Measurements from ENCODE around the gene CWF19L2.
"Not testable (repeated sequence)": the region's sequence is repeated elsewhere in the genome, so short reads cannot be mapped to it uniquely, and the experiment has no call there.

The CWF19L2 gene

DNA sequence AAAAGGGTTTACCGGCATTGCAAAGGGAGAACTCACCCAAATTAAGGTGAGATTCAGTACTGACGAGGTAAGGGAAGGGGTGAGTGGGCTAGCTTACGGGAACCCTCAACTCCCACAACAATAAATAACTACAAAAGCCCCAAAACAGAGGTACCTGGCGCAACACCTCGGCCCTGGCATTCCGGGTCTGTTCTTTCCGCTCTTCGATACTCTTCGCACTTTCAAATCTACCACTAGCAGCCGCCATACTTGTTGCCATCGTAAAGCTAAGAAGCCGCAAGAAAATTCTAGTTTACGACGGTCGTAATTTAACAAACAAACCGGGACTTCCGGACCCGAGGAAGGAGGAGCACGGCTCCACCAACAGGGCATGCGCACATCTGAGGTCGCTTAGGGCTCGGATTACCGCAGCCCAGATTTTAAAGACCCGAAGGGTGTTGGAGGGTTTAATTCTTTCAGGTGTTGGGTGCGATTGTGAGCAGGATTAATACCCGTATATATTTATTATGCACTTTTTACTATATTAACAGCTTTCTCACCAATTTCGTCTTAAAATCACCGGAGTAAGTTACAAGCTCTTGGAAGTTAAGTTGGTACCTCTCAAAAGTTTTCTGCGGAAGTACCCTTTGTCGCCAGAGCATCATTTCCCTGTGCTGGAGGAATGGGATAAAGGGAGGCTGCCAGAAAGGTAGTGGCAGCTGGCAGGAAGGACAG is at the start of gene CWF19L2:
TSS of gene CWF19L2 (minus strand) at position 268 of the 714 bp plus-strand sequence. CDS start at position 259, 9 bp downstream.
- peak; percentile 100 for FAIRE-seq

DNA sequence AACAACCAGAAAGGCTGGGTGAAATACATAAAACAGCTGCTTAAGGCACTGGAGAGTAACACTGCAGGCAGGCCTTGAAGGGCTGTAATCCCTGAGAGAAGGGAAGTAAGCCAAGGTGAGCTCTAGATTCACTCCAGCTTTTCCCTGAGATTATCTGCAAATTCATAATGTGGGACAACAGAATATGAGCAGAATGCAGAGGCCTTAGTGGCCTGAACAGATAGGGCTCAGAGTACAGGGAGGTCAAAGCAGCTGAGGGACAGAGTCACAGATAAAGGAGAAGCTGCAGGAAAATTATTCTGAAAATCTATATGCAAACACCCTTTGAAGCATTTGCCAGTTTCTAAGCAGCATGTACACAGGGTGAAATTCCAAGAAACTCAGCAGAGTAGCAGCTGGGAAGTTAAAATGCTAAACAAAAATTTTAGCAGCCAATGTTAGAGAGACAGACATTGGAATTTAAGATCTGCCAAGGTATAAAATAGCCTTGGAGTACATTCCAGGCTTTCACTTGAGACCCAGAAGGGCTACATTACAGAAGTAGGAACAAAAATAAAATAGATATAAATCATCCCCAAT is 48.1 kb upstream of the CWF19L2 start:
- FAIRE-seq, result no peak

DNA sequence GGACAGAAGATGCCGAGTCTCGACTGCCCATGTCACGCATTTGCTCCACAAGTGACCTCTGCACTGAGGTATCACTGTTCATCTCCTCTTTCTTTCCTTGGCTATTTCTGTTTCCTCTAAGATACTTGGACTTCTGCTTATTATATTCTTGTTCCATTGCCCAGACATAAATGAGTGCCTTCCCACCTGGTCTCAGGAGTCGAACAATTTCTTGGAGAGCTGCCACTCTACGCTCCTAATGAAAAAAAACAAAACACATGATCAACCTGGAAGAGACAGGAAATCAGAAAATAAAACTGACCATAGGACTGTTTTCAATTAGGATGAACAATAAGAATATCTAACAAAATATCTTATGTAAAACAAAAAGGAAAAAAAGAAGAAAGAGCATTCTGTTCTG is 47.4 kb upstream of the CWF19L2 start:
- no peak for FAIRE-seq

DNA sequence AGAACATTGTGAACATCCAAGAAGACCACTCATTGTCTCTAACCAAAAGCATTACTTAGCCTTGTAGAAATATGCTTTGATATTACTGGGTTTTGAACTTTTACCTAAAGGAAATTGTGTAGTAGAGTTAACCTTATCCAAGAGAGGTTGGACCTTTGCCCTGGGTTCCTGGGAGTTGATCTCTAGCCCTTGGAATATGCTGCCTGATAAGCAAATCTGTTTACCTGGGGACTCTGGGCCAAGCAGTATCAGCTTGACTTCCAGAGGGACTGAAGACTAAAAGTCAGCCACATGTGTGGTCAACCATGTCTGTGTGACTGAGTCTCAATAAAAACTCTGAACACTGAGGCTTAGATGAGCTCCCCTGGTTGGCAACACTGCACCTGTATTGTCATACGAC is 44.1 kb upstream of the CWF19L2 start:
- no peak for FAIRE-seq

DNA sequence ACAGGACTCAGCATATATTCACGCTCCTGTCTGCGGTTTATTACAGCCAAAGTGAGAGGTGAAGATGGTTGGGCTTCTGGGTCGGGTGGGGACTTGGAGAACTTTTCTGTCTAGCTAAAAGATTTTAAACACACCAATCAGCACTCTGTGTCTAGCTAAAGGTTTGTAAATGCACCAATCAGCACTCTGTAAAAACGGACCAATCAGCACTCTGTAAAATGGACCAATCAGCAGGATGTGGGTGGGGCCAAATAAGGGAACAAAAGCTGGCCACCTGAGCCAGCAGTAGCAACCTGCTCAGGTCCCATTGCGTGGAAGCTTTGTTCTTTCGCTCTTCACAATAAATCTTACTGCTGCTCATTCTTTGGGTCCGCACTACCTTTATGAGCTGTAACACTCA is 39.7 kb upstream of the CWF19L2 start:
- not testable (repeated sequence) for FAIRE-seq

DNA sequence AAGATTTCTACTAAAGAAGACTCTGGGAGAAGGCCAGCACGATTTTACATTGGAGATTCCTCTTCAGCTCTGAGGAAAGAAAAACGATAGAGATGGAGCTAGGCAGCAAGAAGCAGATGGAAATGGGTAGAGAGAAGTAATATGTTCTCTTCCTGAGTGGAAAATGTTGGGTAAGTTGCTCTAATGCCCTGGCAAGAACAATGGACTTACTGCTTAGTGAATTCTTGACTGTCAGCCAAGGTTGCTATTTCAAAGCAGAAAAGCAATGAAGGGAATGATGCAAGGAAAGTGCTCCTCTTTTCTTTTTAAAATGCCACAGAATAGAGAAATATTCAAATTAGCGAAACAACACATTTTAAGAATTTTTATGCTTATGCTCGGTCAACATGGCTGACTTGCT is 38.4 kb upstream of the CWF19L2 start:
- no peak for FAIRE-seq

DNA sequence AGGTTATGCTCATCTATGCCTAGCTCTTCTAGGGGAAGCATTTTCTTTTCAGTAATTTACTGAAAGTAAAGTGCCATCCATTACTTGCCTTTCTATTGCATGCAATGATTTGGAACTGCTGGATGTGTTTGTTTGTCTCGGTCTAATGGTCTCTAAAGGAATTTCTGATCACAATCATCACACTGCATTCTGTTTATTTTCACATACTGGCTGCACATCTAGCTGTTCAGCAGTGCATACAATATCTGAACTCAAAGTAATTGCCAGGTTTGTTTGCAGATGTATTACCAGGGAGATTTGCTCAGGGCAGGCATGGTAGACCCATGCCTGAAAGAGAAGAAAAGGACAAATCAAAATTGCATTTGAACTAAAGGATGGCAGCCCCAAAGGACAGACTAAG is 36.4 kb upstream of the CWF19L2 start:
- no peak for FAIRE-seq

DNA sequence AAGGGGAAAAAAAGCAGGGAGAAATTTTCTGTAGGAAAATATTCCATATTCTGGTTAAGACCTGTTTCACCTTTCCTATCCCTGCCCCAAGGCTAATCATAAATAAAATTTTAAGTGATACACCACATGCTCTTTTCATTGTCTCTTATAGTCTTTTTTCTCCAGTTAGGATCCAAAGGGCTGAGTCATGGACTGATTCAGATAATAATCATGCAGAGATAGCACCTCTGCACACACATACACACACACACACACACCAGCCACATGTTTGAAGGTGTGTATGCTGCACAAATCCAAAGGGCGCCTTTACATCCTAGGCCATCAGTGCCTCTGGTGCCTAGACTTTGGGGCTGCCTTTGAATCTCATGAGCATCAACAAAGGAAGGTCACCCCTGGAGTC is 35.5 kb upstream of the CWF19L2 start:
- no peak for FAIRE-seq

DNA sequence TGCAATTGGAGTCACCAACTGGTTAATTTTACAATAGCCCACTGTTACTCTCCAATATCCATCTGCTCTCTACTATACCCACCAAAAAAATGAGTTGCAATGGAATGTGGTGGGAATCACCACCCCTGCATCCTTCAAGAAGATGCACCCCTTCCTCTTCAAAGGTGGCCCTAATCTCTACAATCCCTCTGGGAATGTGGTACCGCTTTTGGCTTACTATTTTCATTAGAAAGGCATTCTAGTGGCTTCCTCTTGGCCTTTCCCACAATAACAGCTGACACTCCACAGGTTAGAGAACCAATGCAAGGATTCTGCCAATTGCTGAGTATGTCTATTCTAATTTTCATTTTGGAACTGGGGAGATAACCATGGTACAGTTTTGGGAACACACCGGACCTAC is 33.2 kb upstream of the CWF19L2 start:
- no peak for FAIRE-seq

DNA sequence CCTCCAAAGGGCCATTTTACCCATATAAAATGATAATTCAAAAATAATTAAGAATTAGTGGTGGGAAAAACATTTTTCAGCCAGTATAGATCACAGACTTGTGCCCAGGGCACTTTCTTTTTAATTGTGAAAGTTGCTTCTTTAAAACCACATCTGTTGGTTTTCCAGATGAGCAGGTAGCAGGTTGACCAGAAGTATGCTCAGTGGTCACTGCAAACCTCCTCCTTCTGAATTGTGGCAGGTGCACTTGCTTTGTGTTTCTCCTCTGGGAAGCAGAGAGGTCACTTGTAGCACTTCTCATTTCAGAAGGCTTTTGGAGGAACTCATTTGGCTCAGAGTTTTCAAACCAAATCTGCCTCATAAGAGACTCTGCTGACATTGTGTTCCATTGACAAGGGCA is 24.6 kb upstream of the CWF19L2 start:
- no peak for FAIRE-seq

DNA sequence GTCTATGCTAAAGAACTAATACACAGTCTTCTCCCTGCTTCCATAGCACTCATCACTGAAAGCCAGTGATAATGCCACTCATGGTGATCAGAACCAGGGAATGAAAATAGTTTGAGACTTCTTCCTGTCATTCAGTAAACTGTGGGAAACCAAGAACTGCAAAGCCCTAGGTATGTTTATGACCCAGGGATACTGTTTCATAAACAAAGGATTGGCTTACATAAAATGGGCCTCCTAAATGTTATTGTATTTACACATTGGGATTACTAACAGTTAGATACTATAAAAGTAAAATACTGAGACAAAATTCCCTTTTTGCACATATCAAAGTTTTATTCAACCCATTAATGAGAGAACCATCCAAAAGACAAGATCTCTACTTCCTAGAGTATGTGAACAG is 21.3 kb upstream of the CWF19L2 start:
- FAIRE-seq, result no peak

DNA sequence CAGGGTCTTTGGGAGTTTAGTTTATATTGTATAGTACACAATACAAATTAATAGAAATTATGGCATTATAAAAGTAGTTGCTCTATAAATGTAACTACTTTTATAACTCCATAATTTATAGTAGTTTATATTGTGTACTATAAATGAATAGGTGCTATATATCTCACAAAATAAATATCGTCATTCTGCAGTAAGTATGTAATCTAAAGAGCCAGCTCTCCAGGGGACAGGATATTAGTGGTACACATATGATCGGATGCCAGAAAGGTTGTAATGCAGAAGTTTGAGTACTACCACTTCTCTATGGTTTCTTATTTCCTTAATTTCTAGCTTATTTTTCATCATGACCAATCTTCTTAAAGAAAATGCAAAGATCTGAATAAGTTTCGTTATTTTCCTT is 20.2 kb upstream of the CWF19L2 start:
- no peak for FAIRE-seq

DNA sequence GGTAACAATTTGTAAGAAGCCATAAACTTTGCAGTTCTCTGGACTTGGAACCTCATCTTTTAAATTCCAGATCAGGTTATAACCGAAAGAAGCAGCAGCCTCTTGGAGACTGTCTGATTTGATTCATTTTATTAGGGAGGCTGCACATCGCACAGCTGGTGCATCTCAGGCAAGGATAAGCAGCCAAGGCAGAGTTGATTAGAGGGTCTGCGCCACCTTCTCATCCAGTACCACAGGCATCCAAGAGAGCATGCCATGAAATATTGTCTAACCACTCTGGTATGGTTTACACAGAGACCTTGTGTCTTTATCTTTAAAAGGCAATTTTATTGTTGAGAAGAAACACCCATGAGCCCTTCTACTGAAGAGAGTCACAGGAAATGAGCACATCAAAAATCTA is 16.2 kb upstream of the CWF19L2 start:
- FAIRE-seq, result no peak

DNA sequence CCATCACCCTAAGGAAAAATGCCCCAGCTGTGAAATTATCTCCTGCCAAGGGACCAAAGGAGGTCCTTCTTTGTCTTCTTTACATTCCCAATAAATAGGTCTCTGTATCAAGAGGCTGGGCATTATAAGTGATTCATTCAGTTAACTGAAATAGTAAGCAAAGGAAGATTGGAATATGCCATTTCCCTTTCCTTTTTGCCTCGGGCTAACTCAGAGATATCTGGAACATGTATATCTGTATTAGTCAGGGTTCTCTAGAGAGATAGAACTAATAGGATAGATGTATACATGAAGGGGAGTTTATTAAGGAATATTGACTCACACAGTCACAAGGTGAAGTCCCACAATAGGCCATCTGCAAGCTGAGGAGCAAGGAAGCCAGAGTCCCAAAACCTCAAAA is 15.3 kb upstream of the CWF19L2 start:
- FAIRE-seq, result no peak

DNA sequence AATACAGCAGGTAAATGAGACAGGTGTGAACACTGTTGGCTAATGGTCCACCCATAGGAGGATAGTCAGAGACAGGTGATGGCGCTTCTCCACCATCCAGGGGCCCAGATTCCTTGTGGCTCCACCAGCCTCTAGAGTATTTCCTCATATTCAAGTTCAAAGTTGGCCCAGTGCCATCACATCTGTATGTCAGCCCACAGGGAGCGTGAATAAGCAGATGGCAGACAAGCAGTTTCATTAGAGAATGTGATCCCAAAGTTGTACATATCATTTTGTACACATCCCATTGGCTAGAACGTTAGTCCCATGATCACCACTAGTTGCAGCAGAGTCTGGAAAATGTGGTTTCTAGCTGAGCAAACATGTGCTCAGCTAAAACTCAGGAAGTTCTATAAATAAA is 11.0 kb upstream of the CWF19L2 start:
- FAIRE-seq, result no peak

DNA sequence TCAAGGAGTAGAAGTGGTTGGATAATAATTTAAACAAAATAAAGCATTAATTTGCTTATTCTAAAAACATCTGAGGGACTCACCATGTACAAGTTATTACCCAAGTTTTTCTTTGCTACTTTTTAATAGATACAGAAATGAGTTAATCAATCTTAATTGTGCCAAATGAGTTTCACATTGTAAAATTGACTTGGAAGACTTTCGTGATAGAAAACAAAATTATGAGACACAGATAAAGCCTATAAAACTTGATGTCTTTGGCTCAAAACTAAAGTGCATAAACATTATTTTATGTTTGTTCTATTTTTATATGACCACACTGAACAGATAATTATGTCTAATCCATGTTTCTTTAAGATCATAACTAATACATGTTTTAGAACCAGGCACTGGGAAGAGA is 10.1 kb upstream of the CWF19L2 start:
- no peak for FAIRE-seq

DNA sequence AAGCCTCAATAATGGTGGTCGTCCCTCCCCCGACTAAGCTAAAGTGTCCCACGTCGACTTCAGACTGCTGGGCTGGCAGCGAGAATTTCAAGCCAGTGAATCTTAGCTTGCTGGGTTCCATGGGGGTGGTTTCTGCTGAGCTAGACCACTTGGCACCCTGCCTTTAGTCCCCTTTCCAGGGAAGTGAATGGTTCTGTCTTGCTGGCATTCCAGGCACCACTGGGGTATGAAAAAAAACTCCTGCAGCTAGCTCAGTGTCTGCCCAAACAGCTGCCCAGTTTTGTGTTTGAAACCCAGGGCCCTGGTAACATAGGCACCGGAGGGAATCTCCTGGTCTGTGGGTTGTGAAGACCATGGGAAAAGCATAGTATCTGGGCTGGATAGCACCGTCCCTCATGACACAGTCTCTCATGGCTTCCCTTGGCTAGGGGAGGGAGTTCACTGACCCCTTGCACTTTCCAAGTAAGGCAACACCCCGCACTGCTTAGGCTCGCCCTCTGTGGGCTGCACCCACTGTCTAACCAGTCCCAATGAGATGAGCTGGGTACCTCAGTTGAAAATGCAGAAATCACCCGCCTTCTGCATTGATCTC is 8.7 kb upstream of the CWF19L2 start:
- FAIRE-seq, result not testable (repeated sequence)

DNA sequence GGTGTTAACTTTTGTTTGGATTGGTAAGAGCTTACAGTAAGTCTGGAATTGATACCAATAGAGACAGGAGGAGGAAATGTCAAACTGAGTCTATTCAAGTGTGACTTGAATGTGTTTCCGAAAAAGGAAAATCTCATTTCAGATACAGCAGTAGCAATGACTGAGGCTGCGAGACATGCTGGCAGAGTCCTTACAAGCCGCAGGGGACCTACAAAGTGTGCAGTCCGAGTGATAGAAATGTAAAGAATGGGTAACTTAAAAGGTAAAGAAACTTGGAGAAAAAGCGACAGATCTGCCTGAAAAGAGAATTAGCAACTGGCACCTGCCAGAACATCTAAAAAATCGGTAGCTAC is 444 bp downstream of the CWF19L2 start:
- FAIRE-seq, result no peak

DNA sequence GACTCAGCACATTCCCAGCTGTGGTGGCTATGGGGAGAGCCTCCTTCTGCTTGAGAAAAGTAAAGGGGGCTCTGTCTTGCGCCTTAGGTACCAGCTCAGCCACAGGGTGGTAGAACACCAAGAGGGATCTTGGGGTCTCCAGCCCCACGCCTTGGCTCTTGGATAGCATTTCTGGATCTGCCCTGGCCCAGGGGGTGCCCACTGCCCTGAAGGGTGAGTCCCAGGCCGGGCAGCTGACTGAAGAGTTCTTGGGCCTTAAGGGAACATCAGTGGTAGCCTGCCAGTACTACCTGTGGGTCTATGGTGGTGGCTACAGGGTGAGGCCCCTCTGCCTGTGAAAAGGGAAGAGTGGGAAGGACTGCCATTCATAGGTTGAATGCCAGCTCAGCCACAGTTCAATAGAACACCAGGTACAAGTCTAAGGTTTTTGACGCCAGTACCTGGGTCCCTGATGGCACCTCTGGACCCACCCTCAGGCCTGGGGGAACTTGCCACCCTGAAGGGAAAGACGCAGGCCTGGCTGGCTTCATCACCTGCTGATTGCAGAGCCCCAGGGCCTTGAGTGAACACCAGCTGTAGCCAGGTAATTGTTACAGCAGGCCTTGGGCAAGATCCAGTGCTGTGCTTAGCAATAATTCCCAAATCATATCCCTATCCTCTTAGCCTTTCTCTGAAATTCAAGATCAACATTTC is 3.9 kb downstream of the CWF19L2 start:
- no peak for FAIRE-seq

DNA sequence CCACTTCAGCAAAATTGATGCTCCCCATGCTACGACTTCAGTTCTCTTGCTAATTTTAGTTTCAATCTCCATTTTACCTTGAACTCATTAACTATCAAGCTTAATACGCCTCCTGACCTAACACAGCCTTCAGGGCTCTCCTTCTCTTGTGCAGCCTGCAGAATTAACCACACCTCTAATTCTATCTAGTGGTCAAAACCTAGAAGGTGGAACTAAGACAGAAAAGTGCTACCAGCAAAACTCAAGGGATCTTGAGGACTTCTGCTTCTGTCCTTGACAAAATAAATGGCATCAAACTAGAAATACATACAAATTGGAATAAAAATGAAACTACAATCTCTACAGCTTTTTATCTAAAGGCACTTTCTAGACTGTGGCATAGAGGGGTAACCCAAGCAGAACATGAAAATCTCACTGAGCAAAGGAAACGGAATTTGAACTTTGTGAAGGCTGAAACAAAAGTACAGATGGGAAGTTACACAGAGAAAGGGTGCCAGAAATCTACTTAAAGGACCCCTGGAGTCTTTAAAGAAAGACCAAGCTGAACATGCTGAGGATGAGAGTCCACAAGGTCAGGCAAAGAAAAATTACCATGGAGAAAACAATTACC is 10.7 kb downstream of the CWF19L2 start:
- no peak for FAIRE-seq

DNA sequence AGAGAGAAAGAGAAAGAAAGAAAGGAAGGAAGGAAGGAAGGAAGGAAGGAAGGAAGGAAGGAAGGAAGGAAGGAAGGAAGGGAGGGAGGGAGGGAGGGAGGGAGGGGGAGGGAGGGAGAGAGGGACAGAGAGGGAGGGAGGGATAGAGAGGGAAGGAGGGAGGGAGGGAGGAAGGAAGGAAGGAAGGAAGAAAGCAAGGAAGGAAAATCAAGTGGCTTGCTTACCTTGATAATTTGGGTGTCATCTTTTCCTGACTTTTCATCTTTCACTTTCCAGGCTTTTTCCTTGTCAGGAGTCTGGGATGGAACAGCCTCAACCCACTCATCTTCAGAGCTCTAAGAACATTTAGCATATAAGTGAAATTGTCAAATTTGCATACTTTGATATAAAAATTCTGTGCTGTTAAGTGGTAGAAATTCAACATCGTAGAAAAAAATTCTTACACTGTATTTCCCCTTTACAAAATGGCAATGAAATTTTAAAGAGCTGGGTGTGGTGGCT is 14.9 kb downstream of the CWF19L2 start:
- FAIRE-seq, result no peak

DNA sequence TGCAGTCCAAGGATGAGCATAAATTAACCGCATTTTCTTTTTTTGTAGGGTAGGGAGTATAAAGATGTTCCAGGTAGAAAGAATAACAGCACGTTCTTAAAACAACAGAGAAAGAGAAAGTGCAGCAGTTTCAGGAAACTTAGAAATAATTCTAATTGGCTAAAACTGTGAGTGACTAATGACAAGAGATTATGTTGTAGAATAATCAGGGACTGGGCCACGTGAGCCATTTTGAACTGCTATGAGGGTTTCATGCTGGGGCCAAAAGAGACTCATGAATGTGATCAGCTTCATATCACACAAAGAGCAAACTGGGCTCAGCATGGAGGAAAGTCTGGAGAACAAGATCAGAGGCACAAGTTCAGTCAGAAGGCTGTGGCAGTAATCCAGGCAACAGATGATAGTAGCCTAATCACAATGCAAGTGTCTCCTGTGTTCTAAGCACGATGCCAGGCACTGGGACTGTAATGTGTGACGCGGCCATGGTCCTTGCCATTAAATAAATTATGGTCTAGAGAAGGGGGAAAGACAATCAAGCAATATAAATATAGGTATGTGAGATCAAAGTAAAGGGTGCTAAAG is 17.9 kb downstream of the CWF19L2 start:
- FAIRE-seq, result no peak

DNA sequence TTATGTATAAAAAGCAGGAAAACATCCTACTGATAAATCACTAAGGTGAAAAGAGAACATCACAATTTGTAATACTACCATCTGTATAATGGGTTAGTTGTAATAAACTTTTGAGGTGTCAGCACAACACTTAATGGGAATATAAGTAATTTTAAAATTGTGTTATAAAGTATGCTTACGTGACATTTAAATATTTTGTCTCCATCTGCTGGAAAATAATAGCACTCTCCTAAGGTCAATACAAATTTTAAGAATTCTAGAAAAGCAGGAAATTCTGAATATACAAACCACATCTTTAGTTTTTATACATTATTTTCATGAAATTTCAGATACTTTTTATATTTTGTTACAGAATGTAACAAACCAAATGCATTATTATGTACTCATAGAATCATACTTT is 19.5 kb downstream of the CWF19L2 start:
- no peak for FAIRE-seq
